IMR-90 (cell line): ENCODE measurements around the gene PKHD1. TPM values are rescaled to one million over a fixed set of nuclear protein-coding genes. Genes with fewer than 3 reads are reported as not detected.

Source experiments
- ATAC-seq: fragments of 200-7000 bp; cut with Tn5 transposase; 2 replicates; pipeline ENCODE4 v1.9.1; 2020; ENCODE audit warnings: low read depth, mild to moderate bottlenecking, moderate library complexity
- BruUV-seq: library from RNA; stranded (reverse); fragments of 400-500 nt; replicated peaks from 2 replicates; lab custom pipeline; 2021; lab: Mats Ljungman, UMichigan
- CTCF ChIA-PET: fragments of 300-600 bp; formaldehyde crosslinking; extraction: SDS; loops from one replicate; lab custom pipeline; 2021; ENCODE audit warnings: antibody characterized with exemption; lab: Yijun Ruan, JAX
- POLR2A ChIA-PET: fragments of 300-600 bp; sonication (Branson Sonifier 250); formaldehyde crosslinking; loops from one replicate; lab custom pipeline; 2022; ENCODE audit warnings: antibody characterized with exemption; ENCODE audit not compliant: unreplicated experiment; lab: Charles Lee
- DNase-seq: peaks from one replicate; pipeline ENCODE4 v3.0.0; 2013
- H2AFZ ChIP-seq: replicated peaks from 2 replicates; pipeline ENCODE3; 2013; ENCODE audit warnings: low read length, mild to moderate bottlenecking; ENCODE audit not compliant: poor library complexity
- H2AK5ac ChIP-seq: 2 replicates; pipeline ENCODE4 v1.6.1; 2013; ENCODE audit warnings: low read depth, low read length, inconsistent platforms
- H2AK9ac ChIP-seq: replicated peaks from 2 replicates; pipeline ENCODE3; 2013; ENCODE audit warnings: mild to moderate bottlenecking, low read depth, low read length, moderate library complexity; ENCODE audit not compliant: poor library complexity
- H2BK120ac ChIP-seq: 2 replicates; pipeline ENCODE4 v1.6.1; 2013; ENCODE audit warnings: low read depth, low read length, inconsistent platforms
- H2BK15ac ChIP-seq: 3 replicates; pipeline ENCODE4 v1.6.1; 2013; ENCODE audit warnings: low read depth, low read length, inconsistent platforms
- H2BK20ac ChIP-seq: 2 replicates; pipeline ENCODE4 v1.6.1; 2013; ENCODE audit warnings: low read depth, mild to moderate bottlenecking, inconsistent platforms, low read length, moderate library complexity
- H2BK5ac ChIP-seq: 2 replicates; pipeline ENCODE4 v1.6.1; 2013; ENCODE audit warnings: mild to moderate bottlenecking, low read depth, low read length, inconsistent platforms; ENCODE audit not compliant: poor library complexity, severe bottlenecking
- H3K14ac ChIP-seq: replicated peaks from 2 replicates; pipeline ENCODE4 v1.6.1; 2013; ENCODE audit warnings: low read depth, low read length, inconsistent platforms
- H3K18ac ChIP-seq: 2 replicates; pipeline ENCODE4 v1.6.1; 2013; ENCODE audit warnings: low read depth, low read length, control low read depth
- H3K23ac ChIP-seq: 2 replicates; pipeline ENCODE4 v1.6.1; 2013; ENCODE audit warnings: low read depth, low read length, inconsistent platforms
- H3K27ac ChIP-seq: 2 replicates; pipeline ENCODE4 v1.5.1; 2013; ENCODE audit warnings: mild to moderate bottlenecking, control low read depth, low read length; ENCODE audit not compliant: insufficient read depth
- H3K27me3 ChIP-seq: 2 replicates; pipeline ENCODE4 v1.6.1; 2013; ENCODE audit warnings: low read length; ENCODE audit not compliant: control insufficient read depth, insufficient read depth
- H3K36me3 ChIP-seq: 2 replicates; pipeline ENCODE4 v1.6.1; 2013; ENCODE audit warnings: low read length, mixed read lengths; ENCODE audit not compliant: control insufficient read depth, insufficient read depth
- H3K4ac ChIP-seq: 2 replicates; pipeline ENCODE4 v1.6.1; 2013; ENCODE audit warnings: low read depth, low read length, inconsistent platforms
- H3K4me1 ChIP-seq: 2 replicates; pipeline ENCODE4 v1.6.1; 2013; ENCODE audit warnings: low read length, mixed read lengths; ENCODE audit not compliant: control insufficient read depth, insufficient read depth
- H3K4me2 ChIP-seq: 2 replicates; pipeline ENCODE4 v1.6.1; 2013; ENCODE audit warnings: low read depth, mild to moderate bottlenecking, control low read depth, low read length, moderate library complexity
- H3K4me3 ChIP-seq: 2 replicates; pipeline ENCODE4 v1.5.1; 2013; ENCODE audit warnings: low read depth, mild to moderate bottlenecking, control low read depth, low read length, moderate library complexity; ENCODE audit not compliant: insufficient read depth
- H3K56ac ChIP-seq: 2 replicates; pipeline ENCODE4 v1.6.1; 2013; ENCODE audit warnings: low read length, inconsistent platforms; ENCODE audit not compliant: insufficient read depth; ENCODE audit errors: extremely low read depth
- H3K79me1 ChIP-seq, 2 experiments: 2 replicates each; pipeline ENCODE4 v1.6.1; 2013; ENCODE audit warnings: low read length in 2 of 2, inconsistent platforms in 1 of 2, low read depth in 1 of 2
- H3K9ac ChIP-seq: 2 replicates; pipeline ENCODE4 v1.6.1; 2013; ENCODE audit warnings: low read depth, low read length, control low read depth
- H3K9me1 ChIP-seq: 2 replicates; pipeline ENCODE4 v1.6.1; 2013; ENCODE audit warnings: low read length, inconsistent platforms; ENCODE audit not compliant: insufficient read depth
- H3K9me3 ChIP-seq: 2 replicates; pipeline ENCODE4 v1.6.1; 2013; ENCODE audit warnings: low read length; ENCODE audit not compliant: control insufficient read depth, insufficient read depth
- H4K20me1 ChIP-seq: 2 replicates; pipeline ENCODE4 v1.6.1; 2013; ENCODE audit warnings: low read length, inconsistent platforms; ENCODE audit not compliant: insufficient read depth
- H4K5ac ChIP-seq: 2 replicates; pipeline ENCODE4 v1.6.1; 2013; ENCODE audit warnings: mild to moderate bottlenecking, low read depth, low read length, control low read depth
- H4K8ac ChIP-seq, 2 experiments: 2 replicates each; pipeline ENCODE4 v1.6.1; 2013; ENCODE audit warnings: low read depth in 2 of 2, low read length in 2 of 2, control low read depth in 1 of 2, inconsistent platforms in 1 of 2
- H4K91ac ChIP-seq: 2 replicates; pipeline ENCODE4 v1.6.1; 2013; ENCODE audit warnings: low read depth, low read length, inconsistent platforms; ENCODE audit not compliant: insufficient read depth
- MAFK ChIP-seq: IDR thresholded peaks from 2 replicates; pipeline ENCODE4 v1.6.1; 2012; ENCODE audit warnings: low read depth, low read length, improper control_type of control experiment
- MXI1 ChIP-seq: IDR thresholded peaks from 2 replicates; pipeline ENCODE4 v1.6.1; 2012; ENCODE audit warnings: low read depth, mild to moderate bottlenecking, low read length, moderate library complexity, borderline replicate concordance
- WGBS, 2 experiments: methylation state at CpG; one replicate each; pipeline versions ENCODE4 v1.1.5 to v1.1.7; 2013; ENCODE audit warnings: missing lambda C conversion rate in 2 of 2; ENCODE audit not compliant: insufficient read length in 1 of 2; ENCODE audit errors: extremely low coverage in 2 of 2; 5-methylcytosine and 5-hydroxymethylcytosine counted together
- dilution Hi-C: fragments of 300-500 bp; cut with HindIII; formaldehyde crosslinking; loops from one replicate; pipeline ENCODE4 v1.14.3; 2018; ENCODE audit warnings: low sequenced_read_pairs; ENCODE audit not compliant: unreplicated experiment
- in situ Hi-C: fragments of 300-500 bp; cut with MboI; formaldehyde crosslinking; loops from 3 replicates; pipeline ENCODE4 v1.14.3; 2019; ENCODE audit warnings: low sequenced_read_pairs, inconsistent platforms, mixed read lengths
- intact Hi-C: fragments of 100-400 bp; cut with micrococcal nuclease; formaldehyde crosslinking; loops from 2 replicates; pipeline ENCODE4 v1.10.0; 2022
- polyA plus RNA-seq, 3 experiments: library from polyadenylated mRNA; depleted of rRNA; stranded (reverse); fragments of >200 nt; gene quantifications; 2 replicates each; pipeline ENCODE4 v1.2.3, GENCODE V29; 2012; ENCODE audit warnings: low replicate concordance in 1 of 3
- total RNA-seq: library from RNA; depleted of rRNA; stranded (reverse); fragments of >200 nt; gene quantifications from 2 replicates; pipeline ENCODE4 v1.2.3, GENCODE V29; 2012
- TF ChIP-seq, protein P1 (sequence below): fragments of 150-350 bp; IDR thresholded peaks from 2 replicates; pipeline ENCODE4 v1.6.1; 2017; ENCODE audit warnings: mild to moderate bottlenecking, antibody characterized with exemption, low read length, low read depth

The PKHD1 gene
- total and polyA plus RNA-seq, 2 of the 4 experiments (the other 2 are of a cell fraction), result not detected

- ChIA-PET POLR2A (no interaction called here), CTCF (interaction anchor here (0.7 kb wide), 1 partner anchor 8 kb away, joined by 3 read pairs; no protein-coding TSS in a partner anchor)
- H3K4ac ChIP-seq, result no peak overlapping the region
- no peak overlapping the region for H2AK9ac ChIP-seq
- DNase-seq (no peak), ATAC-seq (no peak)
- no peak overlapping the region for H2BK20ac ChIP-seq
- no TSS peak for BruUV-seq
- H3K4me3 ChIP-seq, result no peak overlapping the region
- intact Hi-C loops, result no loop called here
- no CpG with 5 or more reads among the region's 2 CpGs for WGBS, 2 experiments
- no peak overlapping the region for H2AK5ac ChIP-seq
- no peak overlapping the region for H3K56ac ChIP-seq
- H3K27me3 ChIP-seq, result no peaks in the 10 kb centered on the region
- H2BK5ac ChIP-seq, result no peak overlapping the region
- H3K4me1 ChIP-seq, result no peaks in the 10 kb centered on the region
- H3K18ac ChIP-seq, result no peak overlapping the region
- no peak overlapping the region for H2BK15ac ChIP-seq
- H4K5ac ChIP-seq, result no peak overlapping the region
- in situ Hi-C loops, result no loop called here
- H4K8ac ChIP-seq, result no peak overlapping the region
- H3K36me3 ChIP-seq, result no peaks in the 10 kb centered on the region
- no peak overlapping the region for H3K14ac ChIP-seq
- no peak overlapping the region for H3K4me2 ChIP-seq
- H3K9ac ChIP-seq, result no peak overlapping the region
- H4K91ac ChIP-seq, result no peak overlapping the region
- TF ChIP-seq, protein P1, sequence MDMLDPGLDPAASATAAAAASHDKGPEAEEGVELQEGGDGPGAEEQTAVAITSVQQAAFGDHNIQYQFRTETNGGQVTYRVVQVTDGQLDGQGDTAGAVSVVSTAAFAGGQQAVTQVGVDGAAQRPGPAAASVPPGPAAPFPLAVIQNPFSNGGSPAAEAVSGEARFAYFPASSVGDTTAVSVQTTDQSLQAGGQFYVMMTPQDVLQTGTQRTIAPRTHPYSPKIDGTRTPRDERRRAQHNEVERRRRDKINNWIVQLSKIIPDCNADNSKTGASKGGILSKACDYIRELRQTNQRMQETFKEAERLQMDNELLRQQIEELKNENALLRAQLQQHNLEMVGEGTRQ, result no peak
- TF ChIP-seq MAFK (peak; percentile 92), MXI1 (no peak)
- H3K27ac ChIP-seq, result no peak overlapping the region
- no peak overlapping the region for H2AFZ ChIP-seq
- H2BK120ac ChIP-seq, result no peak overlapping the region
- H3K9me1 ChIP-seq, result no peaks in the 10 kb centered on the region
- no peaks in the 10 kb centered on the region for H4K20me1 ChIP-seq
- dilution Hi-C loops, result no loop called here
- no peaks in the 10 kb centered on the region for H3K79me1 ChIP-seq
- H3K23ac ChIP-seq, result no peak overlapping the region
- H3K9me3 ChIP-seq, result no peaks in the 10 kb centered on the region
Observed at GRCh38 chr6:51968265-51968664, 119.1 kb downstream of the PKHD1 start.
